Esophagus squamous epithelium (tissue), 4 donors: Measurements from ENCODE around the gene MKNK1.

ENCODE experiments used
- CTCF ChIP-seq, 6 experiments: fragments of 450-650 bp in 4 of 6; fragments of 200-600 bp in 2 of 6; sonication (generic) in 2 of 6; IDR thresholded peaks; one replicate each; pipeline ENCODE4 v1.5.1; 2016 to 2019; ENCODE audit warnings: antibody characterized with exemption in 6 of 6, mild to moderate bottlenecking in 4 of 6, moderate library complexity in 4 of 6
- POLR2A ChIP-seq, 4 donors: fragments of 450-650 bp; IDR thresholded peaks; one replicate each; pipeline ENCODE4 v1.6.1; 2017; ENCODE audit warnings: antibody characterized with exemption in 4 of 4, mild to moderate bottlenecking in 4 of 4, moderate library complexity in 3 of 4

- TF ChIP-seq POLR2A (IDR thresholded peaks at IDR 0.05) (no peak), CTCF (IDR thresholded peaks at IDR 0.05) (no peak)
Observed at GRCh38 chr1:46551597-46552095, 52.4 kb downstream of the MKNK1 start, which contains the start of gene KNCN.
